HepG2 (cell line): ENCODE results near the gene EOLA2.
"Not testable (repeated sequence)": the region's sequence is repeated elsewhere in the genome, so short reads cannot be mapped to it uniquely, and the experiment has no call there.

Experiments used
- KLF6 ChIP-seq: IDR thresholded peaks from 2 replicates; pipeline ENCODE4 v1.8.0; 2016; ENCODE audit warnings: missing biosample characterization, missing genetic modification reagents
- NFIC ChIP-seq: IDR thresholded peaks from 2 replicates; pipeline ENCODE4 v1.6.1; 2012; ENCODE audit warnings: mild to moderate bottlenecking, low read length, inconsistent platforms
- POLR2AphosphoS5 ChIP-seq: IDR thresholded peaks from 2 replicates; pipeline ENCODE4 v1.6.1; 2012; ENCODE audit warnings: low read depth, low read length
- PTBP1 ChIP-seq: fragments of 200-400 bp; formaldehyde crosslinking; IDR thresholded peaks from 2 replicates; pipeline ENCODE4 v1.6.1; 2018; ENCODE audit warnings: low read length, low read depth; ENCODE audit not compliant: poor library complexity, severe bottlenecking
- ZMAT3 ChIP-seq: sonication (generic); formaldehyde crosslinking; conservative IDR thresholded peaks from 2 replicates; pipeline ENCODE4 v1.7.0; 2021; ENCODE audit warnings: missing genetic modification reagents
- TF ChIP-seq, protein P1 (sequence below): sonication (generic); formaldehyde crosslinking; IDR thresholded peaks from 2 replicates; pipeline ENCODE4 v1.5.0; 2020; ENCODE audit warnings: missing genetic modification reagents, mild to moderate bottlenecking, borderline replicate concordance
- TF ChIP-seq, protein P2 (sequence below), 2 experiments: fragments of 450-650 bp in 1 of 2; sonication (generic) in 1 of 2; formaldehyde crosslinking in 1 of 2; IDR thresholded peaks; 2 replicates each; pipeline versions ENCODE4 v1.6.1 to v1.8.0; 2016 to 2022; ENCODE audit warnings: antibody characterized with exemption in 1 of 2, mild to moderate bottlenecking in 1 of 2, missing genetic modification reagents in 1 of 2
- TF ChIP-seq, protein P3 (sequence below): sonication (generic); formaldehyde crosslinking; conservative IDR thresholded peaks from 2 replicates; pipeline ENCODE4 v1.4.0; 2020; ENCODE audit warnings: missing genetic modification reagents
- TF ChIP-seq, protein P4 (sequence below): sonication (generic); formaldehyde crosslinking; IDR thresholded peaks from 2 replicates; pipeline ENCODE4 v1.4.0; 2020; ENCODE audit warnings: missing genetic modification reagents
- TF ChIP-seq, protein P5 (sequence below): sonication (generic); formaldehyde crosslinking; IDR thresholded peaks from 2 replicates; pipeline ENCODE4 v1.8.1; 2023; ENCODE audit warnings: mild to moderate bottlenecking, moderate library complexity, missing genetic modification reagents

DNA sequence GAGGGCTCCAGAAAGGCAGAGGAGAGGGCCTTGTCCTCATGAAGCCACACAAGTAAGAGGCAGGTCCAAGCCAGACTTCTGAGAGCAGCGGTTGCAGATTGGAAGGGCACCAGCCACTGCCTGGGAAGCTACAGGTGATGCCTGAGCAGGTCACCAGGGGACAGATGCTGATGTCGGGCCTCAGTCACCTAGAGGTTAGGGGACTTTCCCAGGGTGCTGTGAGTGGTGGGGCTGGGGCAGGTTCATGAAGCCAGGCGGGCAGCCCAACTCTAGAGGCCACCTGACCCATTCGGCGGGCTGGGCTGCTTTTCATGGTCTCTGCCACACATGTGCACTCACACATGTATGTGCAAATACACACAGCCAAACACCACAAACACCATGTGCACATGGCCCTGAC is 5.3 kb downstream of the EOLA2 start:
- not testable (repeated sequence) for TF ChIP-seq NFIC; ZMAT3 (CRISPR knock-in tag); PTBP1; KLF6; POLR2AphosphoS5
- TF ChIP-seq, protein P1, sequence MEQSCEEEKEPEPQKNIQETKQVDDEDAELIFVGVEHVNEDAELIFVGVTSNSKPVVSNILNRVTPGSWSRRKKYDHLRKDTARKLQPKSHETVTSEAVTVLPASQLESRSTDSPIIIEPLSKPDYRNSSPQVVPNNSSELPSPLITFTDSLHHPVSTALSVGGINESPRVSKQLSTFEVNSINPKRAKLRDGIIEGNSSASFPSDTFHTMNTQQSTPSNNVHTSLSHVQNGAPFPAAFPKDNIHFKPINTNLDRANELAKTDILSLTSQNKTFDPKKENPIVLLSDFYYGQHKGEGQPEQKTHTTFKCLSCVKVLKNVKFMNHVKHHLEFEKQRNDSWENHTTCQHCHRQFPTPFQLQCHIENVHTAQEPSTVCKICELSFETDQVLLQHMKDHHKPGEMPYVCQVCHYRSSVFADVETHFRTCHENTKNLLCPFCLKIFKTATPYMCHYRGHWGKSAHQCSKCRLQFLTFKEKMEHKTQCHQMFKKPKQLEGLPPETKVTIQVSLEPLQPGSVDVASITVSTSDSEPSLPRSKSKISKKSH (CRISPR knock-in tag), result not testable (repeated sequence)
- TF ChIP-seq, protein P2, sequence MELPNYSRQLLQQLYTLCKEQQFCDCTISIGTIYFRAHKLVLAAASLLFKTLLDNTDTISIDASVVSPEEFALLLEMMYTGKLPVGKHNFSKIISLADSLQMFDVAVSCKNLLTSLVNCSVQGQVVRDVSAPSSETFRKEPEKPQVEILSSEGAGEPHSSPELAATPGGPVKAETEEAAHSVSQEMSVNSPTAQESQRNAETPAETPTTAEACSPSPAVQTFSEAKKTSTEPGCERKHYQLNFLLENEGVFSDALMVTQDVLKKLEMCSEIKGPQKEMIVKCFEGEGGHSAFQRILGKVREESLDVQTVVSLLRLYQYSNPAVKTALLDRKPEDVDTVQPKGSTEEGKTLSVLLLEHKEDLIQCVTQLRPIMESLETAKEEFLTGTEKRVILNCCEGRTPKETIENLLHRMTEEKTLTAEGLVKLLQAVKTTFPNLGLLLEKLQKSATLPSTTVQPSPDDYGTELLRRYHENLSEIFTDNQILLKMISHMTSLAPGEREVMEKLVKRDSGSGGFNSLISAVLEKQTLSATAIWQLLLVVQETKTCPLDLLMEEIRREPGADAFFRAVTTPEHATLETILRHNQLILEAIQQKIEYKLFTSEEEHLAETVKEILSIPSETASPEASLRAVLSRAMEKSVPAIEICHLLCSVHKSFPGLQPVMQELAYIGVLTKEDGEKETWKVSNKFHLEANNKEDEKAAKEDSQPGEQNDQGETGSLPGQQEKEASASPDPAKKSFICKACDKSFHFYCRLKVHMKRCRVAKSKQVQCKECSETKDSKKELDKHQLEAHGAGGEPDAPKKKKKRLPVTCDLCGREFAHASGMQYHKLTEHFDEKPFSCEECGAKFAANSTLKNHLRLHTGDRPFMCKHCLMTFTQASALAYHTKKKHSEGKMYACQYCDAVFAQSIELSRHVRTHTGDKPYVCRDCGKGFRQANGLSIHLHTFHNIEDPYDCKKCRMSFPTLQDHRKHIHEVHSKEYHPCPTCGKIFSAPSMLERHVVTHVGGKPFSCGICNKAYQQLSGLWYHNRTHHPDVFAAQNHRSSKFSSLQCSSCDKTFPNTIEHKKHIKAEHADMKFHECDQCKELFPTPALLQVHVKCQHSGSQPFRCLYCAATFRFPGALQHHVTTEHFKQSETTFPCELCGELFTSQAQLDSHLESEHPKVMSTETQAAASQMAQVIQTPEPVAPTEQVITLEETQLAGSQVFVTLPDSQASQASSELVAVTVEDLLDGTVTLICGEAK (IDR thresholded peaks at IDR 0.05), result not testable (repeated sequence)
- TF ChIP-seq, protein P2 (CRISPR knock-in tag; IDR thresholded peaks at IDR 0.05), result not testable (repeated sequence)
- TF ChIP-seq, protein P3, sequence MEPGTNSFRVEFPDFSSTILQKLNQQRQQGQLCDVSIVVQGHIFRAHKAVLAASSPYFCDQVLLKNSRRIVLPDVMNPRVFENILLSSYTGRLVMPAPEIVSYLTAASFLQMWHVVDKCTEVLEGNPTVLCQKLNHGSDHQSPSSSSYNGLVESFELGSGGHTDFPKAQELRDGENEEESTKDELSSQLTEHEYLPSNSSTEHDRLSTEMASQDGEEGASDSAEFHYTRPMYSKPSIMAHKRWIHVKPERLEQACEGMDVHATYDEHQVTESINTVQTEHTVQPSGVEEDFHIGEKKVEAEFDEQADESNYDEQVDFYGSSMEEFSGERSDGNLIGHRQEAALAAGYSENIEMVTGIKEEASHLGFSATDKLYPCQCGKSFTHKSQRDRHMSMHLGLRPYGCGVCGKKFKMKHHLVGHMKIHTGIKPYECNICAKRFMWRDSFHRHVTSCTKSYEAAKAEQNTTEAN (CRISPR knock-in tag), result not testable (repeated sequence)
- TF ChIP-seq, protein P4, sequence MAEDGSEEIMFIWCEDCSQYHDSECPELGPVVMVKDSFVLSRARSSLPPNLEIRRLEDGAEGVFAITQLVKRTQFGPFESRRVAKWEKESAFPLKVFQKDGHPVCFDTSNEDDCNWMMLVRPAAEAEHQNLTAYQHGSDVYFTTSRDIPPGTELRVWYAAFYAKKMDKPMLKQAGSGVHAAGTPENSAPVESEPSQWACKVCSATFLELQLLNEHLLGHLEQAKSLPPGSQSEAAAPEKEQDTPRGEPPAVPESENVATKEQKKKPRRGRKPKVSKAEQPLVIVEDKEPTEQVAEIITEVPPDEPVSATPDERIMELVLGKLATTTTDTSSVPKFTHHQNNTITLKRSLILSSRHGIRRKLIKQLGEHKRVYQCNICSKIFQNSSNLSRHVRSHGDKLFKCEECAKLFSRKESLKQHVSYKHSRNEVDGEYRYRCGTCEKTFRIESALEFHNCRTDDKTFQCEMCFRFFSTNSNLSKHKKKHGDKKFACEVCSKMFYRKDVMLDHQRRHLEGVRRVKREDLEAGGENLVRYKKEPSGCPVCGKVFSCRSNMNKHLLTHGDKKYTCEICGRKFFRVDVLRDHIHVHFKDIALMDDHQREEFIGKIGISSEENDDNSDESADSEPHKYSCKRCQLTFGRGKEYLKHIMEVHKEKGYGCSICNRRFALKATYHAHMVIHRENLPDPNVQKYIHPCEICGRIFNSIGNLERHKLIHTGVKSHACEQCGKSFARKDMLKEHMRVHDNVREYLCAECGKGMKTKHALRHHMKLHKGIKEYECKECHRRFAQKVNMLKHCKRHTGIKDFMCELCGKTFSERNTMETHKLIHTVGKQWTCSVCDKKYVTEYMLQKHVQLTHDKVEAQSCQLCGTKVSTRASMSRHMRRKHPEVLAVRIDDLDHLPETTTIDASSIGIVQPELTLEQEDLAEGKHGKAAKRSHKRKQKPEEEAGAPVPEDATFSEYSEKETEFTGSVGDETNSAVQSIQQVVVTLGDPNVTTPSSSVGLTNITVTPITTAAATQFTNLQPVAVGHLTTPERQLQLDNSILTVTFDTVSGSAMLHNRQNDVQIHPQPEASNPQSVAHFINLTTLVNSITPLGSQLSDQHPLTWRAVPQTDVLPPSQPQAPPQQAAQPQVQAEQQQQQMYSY (CRISPR knock-in tag), result not testable (repeated sequence)
- TF ChIP-seq, protein P5, sequence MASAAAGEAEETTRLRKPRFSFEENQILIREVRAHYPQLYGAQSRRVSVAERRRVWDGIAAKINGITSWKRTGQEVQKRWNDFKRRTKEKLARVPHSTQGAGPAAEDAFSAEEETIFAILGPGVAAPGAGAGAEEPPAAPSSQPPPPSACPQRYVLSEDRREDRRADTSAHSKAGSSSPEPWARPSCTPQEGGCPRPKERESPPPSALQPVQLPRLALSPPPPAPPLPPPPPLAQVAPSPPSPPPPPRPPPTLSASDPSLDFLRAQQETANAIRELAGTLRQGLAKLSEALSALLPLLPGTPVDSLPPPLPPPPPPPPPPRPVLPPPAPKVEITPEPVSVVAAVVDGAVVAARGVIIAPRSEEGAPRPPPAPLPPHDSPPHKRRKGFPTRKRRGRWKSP, result not testable (repeated sequence)
